ENCODE measurements around the gene SMIM5. TPM values are rescaled to one million over a fixed set of nuclear protein-coding genes. Genes with fewer than 3 reads are reported as not detected.

Gene SMIM5
- total RNA-seq, 2 experiments from 2014 or later = not detected

- H3K27me3 Mint-ChIP-seq = no peaks in the 10 kb centered on the region
- H3K9me3 Mint-ChIP-seq = no peaks in the 10 kb centered on the region
These were observed 12.8 kb downstream of the SMIM5 start for GRCh38 chr17:75645889-75646637.

GRCh38 chr17:75646638-75646992 is 13.4 kb downstream of the SMIM5 start:
- Mint-ChIP-seq H3K4me1 (ENCODE audit: low read depth) (peaks cover 5% of the 10 kb centered on the region), H3K27ac (no peak overlapping the region), H3K36me3 (peaks cover 6% of the 10 kb centered on the region), H3K27me3 (no peaks in the 10 kb centered on the region), H3K9me3 (no peaks in the 10 kb centered on the region), H3K4me3 (no peak overlapping the region)
- CTCF ChIA-PET = interaction anchor here (1.1 to 19.5 kb wide), 3 partner anchors 14 to 102 kb away, joined by 3 to 438 read pairs (median 69); partner anchors contain the start of gene SMIM5
- POLR2A ChIA-PET = no interaction called here
- no peak for DNase-seq
- intact Hi-C loops (cut with micrococcal nuclease) = no loop called here

More at GRCh38 chr17:75645889-75646637, 12.8 kb downstream of the SMIM5 start:
- ChIA-PET POLR2A (no interaction called here), CTCF (interaction anchor here (1.1 to 19.5 kb wide), 3 partner anchors 13 to 103 kb away, joined by 3 to 438 read pairs (median 69); partner anchors contain the start of gene SMIM5)
- no peak overlapping the region for H3K4me3 Mint-ChIP-seq
- DNase-seq = peak; percentile 15
- peaks cover 5% of the 10 kb centered on the region for H3K4me1 Mint-ChIP-seq (ENCODE audit: low read depth)
- H3K27ac Mint-ChIP-seq = no peak overlapping the region
- H3K36me3 Mint-ChIP-seq = peaks cover 6% of the 10 kb centered on the region
- intact Hi-C loops (cut with micrococcal nuclease) = no loop called here

GRCh38 chr17:75647061-75647460 is 13.8 kb downstream of the SMIM5 start:
- Mint-ChIP-seq H3K36me3 (peaks cover 6% of the 10 kb centered on the region), H3K27me3 (no peaks in the 10 kb centered on the region), H3K27ac (no peak overlapping the region), H3K4me3 (no peak overlapping the region), H3K4me1 (ENCODE audit: low read depth) (peaks cover 5% of the 10 kb centered on the region), H3K9me3 (no peaks in the 10 kb centered on the region)
- ChIA-PET CTCF (interaction anchor here (1.1 to 19.5 kb wide), 3 partner anchors 14 to 102 kb away, joined by 3 to 438 read pairs (median 69); partner anchors contain the start of gene SMIM5), POLR2A (no interaction called here)
- DNase-seq = no peak
- intact Hi-C loops (cut with micrococcal nuclease) = no loop called here

DNA sequence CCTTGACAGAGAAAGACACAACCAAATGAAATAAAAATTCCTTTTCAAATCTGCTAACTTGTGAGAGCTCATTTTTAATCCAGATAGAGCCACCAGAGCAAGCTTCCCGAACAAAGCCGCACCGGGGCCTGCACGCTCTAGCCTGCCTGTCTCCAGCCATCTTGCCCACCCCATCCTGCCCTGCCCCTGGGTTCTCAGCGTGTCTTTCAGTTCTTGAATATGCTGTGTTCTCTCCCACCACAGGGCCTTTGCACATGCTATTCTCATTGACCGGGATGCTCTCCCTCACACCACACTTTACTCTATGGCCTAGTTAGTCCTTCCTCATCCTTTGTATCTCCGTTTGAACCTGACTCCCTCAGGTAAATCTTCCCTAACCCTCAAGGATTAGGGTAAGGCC is 14.7 kb downstream of the SMIM5 start:
- ChIA-PET CTCF (interaction anchor here (7.7 kb wide), 1 partner anchor 15 kb away, joined by 69 read pairs; the partner anchor contains the start of gene SMIM5), POLR2A (no interaction called here)
- H3K9me3 Mint-ChIP-seq = no peaks in the 10 kb centered on the region
- H3K27me3 Mint-ChIP-seq = no peaks in the 10 kb centered on the region
- H3K4me1 Mint-ChIP-seq (ENCODE audit: low read depth) = peaks cover 5% of the 10 kb centered on the region
- H3K36me3 Mint-ChIP-seq = peaks cover 6% of the 10 kb centered on the region
- no peak overlapping the region for H3K27ac Mint-ChIP-seq
- DNase-seq = no peak
- H3K4me3 Mint-ChIP-seq = no peak overlapping the region
- intact Hi-C loops (cut with micrococcal nuclease) = no loop called here

DNA sequence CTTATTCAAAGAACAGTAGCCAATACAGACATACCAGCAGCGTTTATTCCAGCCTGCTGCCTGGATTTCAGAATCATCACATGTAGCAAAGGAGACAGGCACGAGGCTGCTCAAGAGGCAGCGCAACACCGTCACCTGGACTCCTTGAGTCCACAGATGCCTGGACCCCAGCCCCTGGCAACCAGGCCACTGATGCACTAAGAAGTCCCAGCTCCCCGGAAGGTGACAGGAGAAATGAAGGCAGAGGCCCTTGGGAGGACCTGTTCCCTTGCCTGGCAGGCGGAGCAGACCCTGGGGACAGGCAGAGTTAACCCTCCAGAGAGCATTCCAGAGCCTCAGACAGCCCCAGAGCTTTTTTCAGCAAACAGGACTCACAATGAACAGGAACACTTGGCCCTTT is 16.5 kb downstream of the SMIM5 start:
- no peak for DNase-seq
- no peaks in the 10 kb centered on the region for H3K9me3 Mint-ChIP-seq
- peaks cover 5% of the 10 kb centered on the region for H3K4me1 Mint-ChIP-seq (ENCODE audit: low read depth)
- no peak overlapping the region for H3K27ac Mint-ChIP-seq
- intact Hi-C loops (cut with micrococcal nuclease) = no loop called here
- H3K36me3 Mint-ChIP-seq = peaks cover 10% of the 10 kb centered on the region
- H3K27me3 Mint-ChIP-seq = no peaks in the 10 kb centered on the region
- ChIA-PET CTCF (interaction anchor here (0.6 to 7.3 kb wide), 5 partner anchors 8 to 103 kb away, joined by 3 to 40 read pairs (median 5); partner anchors contain the start of gene SMIM5), POLR2A (no interaction called here)
- H3K4me3 Mint-ChIP-seq = no peak overlapping the region

DNA sequence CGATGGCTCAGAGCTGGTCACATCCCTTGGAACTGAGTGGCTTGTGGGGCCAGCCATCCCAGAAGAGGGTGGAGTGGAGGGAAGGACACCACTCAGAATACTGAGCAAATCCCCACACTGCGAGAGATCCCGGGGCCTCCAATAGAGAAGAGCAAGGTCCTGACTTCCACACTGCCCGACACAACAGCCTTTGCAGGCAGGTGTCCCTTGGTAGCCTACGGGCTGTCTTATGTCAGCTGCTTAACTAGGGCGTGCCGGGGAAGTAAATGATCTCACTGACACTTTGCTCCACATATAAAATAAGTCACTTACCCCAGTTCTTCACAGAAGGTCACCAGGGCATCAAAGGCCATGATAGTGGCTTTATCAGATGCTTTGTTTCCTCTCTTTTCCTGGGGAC is 17.6 kb downstream of the SMIM5 start:
- H3K36me3 Mint-ChIP-seq = peaks cover 10% of the 10 kb centered on the region
- ChIA-PET POLR2A (no interaction called here), CTCF (interaction anchor here (0.9 to 8.3 kb wide), 5 partner anchors 17 to 146 kb away, joined by 3 to 70 read pairs (median 4); partner anchors contain the start of gene SMIM5)
- DNase-seq = no peak
- no peak overlapping the region for H3K4me3 Mint-ChIP-seq
- no peaks in the 10 kb centered on the region for H3K27me3 Mint-ChIP-seq
- no peak overlapping the region for H3K27ac Mint-ChIP-seq
- intact Hi-C loops (cut with micrococcal nuclease) = no loop called here
- H3K9me3 Mint-ChIP-seq = no peaks in the 10 kb centered on the region
- H3K4me1 Mint-ChIP-seq (ENCODE audit: low read depth) = peaks cover 4% of the 10 kb centered on the region

GRCh38 chr17:75652341-75652740 is 19.1 kb downstream of the SMIM5 start:
- no peak for DNase-seq
- POLR2A ChIA-PET = no interaction called here
- H3K27ac Mint-ChIP-seq = no peak overlapping the region
- no peak overlapping the region for H3K4me3 Mint-ChIP-seq
- no peaks in the 10 kb centered on the region for H3K4me1 Mint-ChIP-seq (ENCODE audit: low read depth)
- H3K36me3 Mint-ChIP-seq = peaks cover 11% of the 10 kb centered on the region
- intact Hi-C loops (cut with micrococcal nuclease) = no loop called here
- CTCF ChIA-PET = interaction anchor here (0.8 to 8.3 kb wide), 7 partner anchors 18 to 171 kb away, joined by 3 to 70 read pairs (median 3); partner anchors contain the start of gene SMIM5
- H3K9me3 Mint-ChIP-seq = no peaks in the 10 kb centered on the region
- H3K27me3 Mint-ChIP-seq = no peaks in the 10 kb centered on the region

- peak; percentile 30 for DNase-seq
- intact Hi-C loops (cut with micrococcal nuclease) = no loop called here
- H3K9me3 Mint-ChIP-seq = no peaks in the 10 kb centered on the region
These were observed 19.8 kb downstream of the SMIM5 start for GRCh38 chr17:75652934-75653549.

GRCh38 chr17:75654176-75654575 is 20.9 kb downstream of the SMIM5 start:
- Mint-ChIP-seq H3K9me3 (no peaks in the 10 kb centered on the region), H3K27me3 (no peaks in the 10 kb centered on the region), H3K4me3 (no peak overlapping the region), H3K4me1 (ENCODE audit: low read depth) (no peaks in the 10 kb centered on the region), H3K36me3 (peaks cover 13% of the 10 kb centered on the region), H3K27ac (no peak overlapping the region)
- ChIA-PET POLR2A (interaction anchor here (0.9 to 1.0 kb wide), 2 partner anchors 9 to 12 kb away, joined by 3 to 4 read pairs; partner anchors contain the start of gene RECQL5), CTCF (interaction anchor here (0.7 to 8.3 kb wide), 5 partner anchors 13 to 99 kb away, joined by 4 to 70 read pairs (median 10); partner anchors contain the start of gene SMIM5)
- DNase-seq = no peak
- intact Hi-C loops (cut with micrococcal nuclease) = no loop called here

More at GRCh38 chr17:75652934-75653549, 19.8 kb downstream of the SMIM5 start:
- ChIA-PET POLR2A (no interaction called here), CTCF (interaction anchor here (0.6 to 8.3 kb wide), 8 partner anchors 18 to 171 kb away, joined by 3 to 70 read pairs (median 4); partner anchors contain the start of gene SMIM5)
- no peak overlapping the region for H3K4me3 Mint-ChIP-seq
- H3K27me3 Mint-ChIP-seq = no peaks in the 10 kb centered on the region
- H3K27ac Mint-ChIP-seq = no peak overlapping the region
- H3K36me3 Mint-ChIP-seq = peaks cover 13% of the 10 kb centered on the region
- no peaks in the 10 kb centered on the region for H3K4me1 Mint-ChIP-seq (ENCODE audit: low read depth)

GRCh38 chr17:75658237-75658636 is 25.0 kb downstream of the SMIM5 start:
- intact Hi-C loops (cut with micrococcal nuclease) = no loop called here
- H3K9me3 Mint-ChIP-seq = no peaks in the 10 kb centered on the region
- ChIA-PET CTCF (interaction anchor here (1.1 to 8.3 kb wide), 6 partner anchors 9 to 107 kb away, joined by 3 to 70 read pairs (median 5); partner anchors contain the start of genes GALK1 and SMIM5), POLR2A (interaction anchor here (0.8 kb wide), 1 partner anchor 9 kb away, joined by 3 read pairs; the partner anchor contains the start of genes RECQL5 and SAP30BP)
- peaks cover 15% of the 10 kb centered on the region for H3K36me3 Mint-ChIP-seq
- no peaks in the 10 kb centered on the region for H3K27me3 Mint-ChIP-seq
- H3K4me1 Mint-ChIP-seq (ENCODE audit: low read depth) = no peaks in the 10 kb centered on the region
- no peak for DNase-seq
- H3K27ac Mint-ChIP-seq = no peak overlapping the region
- no peak overlapping the region for H3K4me3 Mint-ChIP-seq

DNA sequence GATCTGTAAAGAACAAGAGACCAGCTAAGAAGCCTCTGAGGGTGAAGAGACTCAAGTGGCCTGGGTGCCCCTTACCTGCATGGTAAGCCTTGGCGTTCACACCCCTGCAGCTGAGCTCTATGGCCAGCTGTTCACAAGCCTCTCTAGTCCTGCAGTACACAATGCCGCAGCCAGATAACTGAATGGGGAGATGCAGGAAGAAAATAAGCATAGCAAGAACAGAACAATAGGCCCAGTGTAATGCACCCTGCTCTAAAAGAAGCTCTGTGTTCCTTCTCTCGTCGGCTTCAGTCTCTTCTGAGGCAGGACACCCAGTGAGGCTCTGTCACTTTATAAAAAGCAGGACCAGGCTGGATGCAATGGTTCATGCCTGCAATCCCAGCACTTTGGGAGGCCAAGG is 28.3 kb downstream of the SMIM5 start:
- ChIA-PET POLR2A (no interaction called here), CTCF (interaction anchor here (1.2 to 1.6 kb wide), 2 partner anchors 13 to 88 kb away, joined by 5 to 6 read pairs; no protein-coding TSS in a partner anchor)
- no peak overlapping the region for H3K27ac Mint-ChIP-seq
- H3K27me3 Mint-ChIP-seq = no peaks in the 10 kb centered on the region
- intact Hi-C loops (cut with micrococcal nuclease) = no loop called here
- no peaks in the 10 kb centered on the region for H3K9me3 Mint-ChIP-seq
- H3K4me3 Mint-ChIP-seq = no peak overlapping the region
- H3K4me1 Mint-ChIP-seq (ENCODE audit: low read depth) = peaks cover 8% of the 10 kb centered on the region
- DNase-seq = no peak
- peaks cover 18% of the 10 kb centered on the region for H3K36me3 Mint-ChIP-seq

GRCh38 chr17:75662511-75662910 is 29.3 kb downstream of the SMIM5 start:
- no peaks in the 10 kb centered on the region for H3K9me3 Mint-ChIP-seq
- POLR2A ChIA-PET = no interaction called here
- H3K4me1 Mint-ChIP-seq (ENCODE audit: low read depth) = peaks cover 8% of the 10 kb centered on the region
- CTCF ChIA-PET = interaction anchor here (1.6 kb wide), 1 partner anchor 87 kb away, joined by 6 read pairs; no protein-coding TSS in a partner anchor
- intact Hi-C loops (cut with micrococcal nuclease) = no loop called here
- no peaks in the 10 kb centered on the region for H3K27me3 Mint-ChIP-seq
- no peak overlapping the region for H3K27ac Mint-ChIP-seq
- no peak overlapping the region for H3K4me3 Mint-ChIP-seq
- H3K36me3 Mint-ChIP-seq = peaks cover 15% of the 10 kb centered on the region
- DNase-seq = no peak
